NCI-H187 treated with DMSO at 0.1 percent for 48 hours (cell line): ENCODE measurements around the gene RWDD2A.
"Not testable (repeated sequence)": the region's sequence is repeated elsewhere in the genome, so short reads cannot be mapped to it uniquely, and the experiment has no call there.

ENCODE experiments used
- DNase-seq: peaks from one replicate; lab custom pipeline; 2025; lab: John Stamatoyannopoulos, UW

Gene RWDD2A

DNA sequence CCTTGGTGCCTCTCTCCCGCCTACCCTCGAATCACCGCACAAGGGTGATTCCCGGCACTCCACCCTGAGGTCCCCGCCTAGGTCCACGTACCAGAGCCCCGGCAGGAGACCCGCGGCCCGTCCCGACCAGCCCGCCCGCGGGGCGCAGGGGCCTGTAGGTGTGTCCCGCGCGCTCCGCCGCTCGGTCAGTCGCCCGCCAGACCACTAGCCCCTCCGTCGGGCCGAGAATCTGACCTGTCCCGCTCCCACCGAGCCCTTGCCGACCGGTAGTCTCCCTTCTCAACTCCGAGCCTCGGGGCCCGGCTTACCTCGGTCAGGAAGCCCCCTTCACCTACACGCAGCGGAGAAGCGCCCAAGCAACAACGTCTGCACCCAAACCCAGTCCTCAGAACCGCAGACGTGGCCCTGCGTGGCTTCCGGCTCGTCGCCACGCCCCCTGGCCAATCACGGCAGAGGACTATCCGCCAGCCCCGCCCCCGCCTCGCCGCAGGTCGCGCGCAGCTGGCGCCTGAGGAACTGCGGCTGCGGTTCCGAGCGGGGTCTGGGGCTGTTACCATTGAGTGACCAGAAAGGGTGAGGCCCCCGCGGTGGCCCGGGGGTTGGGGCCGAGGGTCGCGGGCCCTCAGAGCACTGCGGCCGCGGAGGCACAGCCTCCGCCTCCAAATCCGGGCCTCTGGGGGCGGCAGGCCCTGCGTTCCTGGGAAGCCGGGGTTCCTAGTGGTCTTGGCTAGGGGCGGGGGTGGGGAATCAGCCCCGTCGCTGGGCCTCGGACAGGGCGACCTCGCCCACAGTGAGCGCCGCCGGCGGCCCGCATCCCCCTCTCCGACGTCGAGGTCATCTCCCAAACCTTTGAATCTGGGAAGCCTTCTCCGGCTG, at the start of gene RWDD2A, which contains the start of gene PGM3:
RWDD2A (plus strand) TSS at position 487 of the 876 bp plus-strand sequence. CDS start 1,095 bp downstream, outside the sequence.
PGM3 (minus strand) TSS at position 395 of the 876 bp plus-strand sequence. CDS start 2,253 bp downstream, outside the sequence.
- peak; percentile 16 for DNase-seq

DNA sequence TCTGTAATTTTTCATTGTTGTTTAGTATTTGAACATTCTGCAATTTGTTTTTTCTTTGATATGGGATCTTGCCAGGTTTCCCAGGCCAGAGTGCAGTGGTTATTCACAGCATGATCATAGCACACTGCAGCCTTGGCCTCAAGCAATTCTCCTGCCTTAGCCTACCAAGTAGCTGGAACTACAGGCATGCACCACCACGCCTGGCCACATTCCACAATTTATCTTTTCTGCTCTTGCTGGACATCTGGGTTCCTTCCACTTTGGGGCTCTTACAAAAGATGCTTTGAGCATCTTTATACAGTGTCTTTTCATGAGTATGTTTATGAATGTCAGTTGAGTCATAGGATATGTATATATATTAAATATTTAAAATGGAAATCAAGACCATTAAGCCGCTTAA, 42.0 kb upstream of the RWDD2A start:
- no peak for DNase-seq

DNA sequence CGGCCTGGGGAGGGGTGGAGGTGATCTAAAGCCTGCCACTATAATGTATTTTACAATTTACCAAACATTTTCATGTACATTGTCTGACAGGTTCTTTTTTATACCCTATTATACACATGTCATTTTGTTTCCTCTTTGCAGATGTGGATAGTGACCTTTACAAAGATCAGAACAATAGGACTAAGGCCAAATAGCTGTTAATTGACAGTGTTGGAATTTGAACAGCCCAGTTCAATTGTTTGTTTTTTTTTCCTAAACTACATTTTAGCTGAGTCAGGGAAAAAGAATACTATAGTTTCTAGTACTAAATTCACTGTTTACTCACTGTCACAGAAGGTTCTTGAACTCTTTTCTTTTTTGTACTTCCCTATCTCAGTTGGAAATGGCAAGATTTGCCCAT, 40.2 kb upstream of the RWDD2A start:
- DNase-seq: no peak

DNA sequence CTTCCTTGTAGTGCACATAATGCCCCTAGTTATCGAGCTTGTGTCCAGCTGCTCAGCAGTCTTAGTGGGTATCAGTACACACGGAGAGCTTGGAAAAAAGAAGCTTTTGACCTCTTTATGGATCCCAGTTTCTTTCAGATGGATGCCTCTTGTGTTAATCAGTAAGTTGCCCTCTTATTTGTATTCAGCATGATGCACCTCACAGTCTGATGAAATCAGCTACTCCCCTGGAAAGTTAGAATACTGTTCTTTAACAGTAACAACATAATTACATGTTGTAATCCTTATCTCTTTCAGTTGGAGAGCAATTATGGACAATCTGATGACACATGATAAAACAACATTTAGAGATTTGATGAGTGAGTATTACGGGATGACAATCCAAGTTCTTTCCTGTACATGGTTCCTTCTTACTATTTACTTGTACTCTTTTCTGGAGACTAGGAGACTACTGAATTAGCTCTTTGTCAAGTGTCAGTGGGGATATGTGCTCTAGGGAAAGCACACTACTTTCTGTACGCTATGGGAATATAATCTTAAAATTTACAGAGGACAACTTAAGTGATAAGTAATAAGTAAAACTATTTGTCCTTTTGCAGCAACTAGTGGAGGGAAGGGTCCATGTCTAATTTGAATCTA, 39.2 kb upstream of the RWDD2A start:
- DNase-seq: no peak

DNA sequence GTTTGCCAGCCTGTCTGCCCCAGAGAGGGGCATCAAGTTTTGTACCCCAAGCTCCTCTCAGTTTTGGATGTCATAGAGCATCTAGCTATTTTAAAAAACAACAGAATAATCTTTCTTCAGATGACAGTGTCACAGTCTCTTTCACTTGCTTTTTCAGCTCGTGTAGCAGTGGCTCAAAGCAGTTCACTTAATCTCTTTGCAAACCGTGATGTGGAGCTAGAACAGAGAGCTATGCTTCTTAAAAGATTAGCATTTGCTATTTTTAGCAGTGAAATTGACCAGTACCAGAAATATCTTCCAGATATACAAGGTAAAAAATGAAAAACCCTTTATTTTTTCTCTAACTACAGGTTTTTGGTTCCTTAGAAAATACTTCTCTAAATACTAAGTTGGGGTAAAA, 37.4 kb upstream of the RWDD2A start:
- DNase-seq: no peak

DNA sequence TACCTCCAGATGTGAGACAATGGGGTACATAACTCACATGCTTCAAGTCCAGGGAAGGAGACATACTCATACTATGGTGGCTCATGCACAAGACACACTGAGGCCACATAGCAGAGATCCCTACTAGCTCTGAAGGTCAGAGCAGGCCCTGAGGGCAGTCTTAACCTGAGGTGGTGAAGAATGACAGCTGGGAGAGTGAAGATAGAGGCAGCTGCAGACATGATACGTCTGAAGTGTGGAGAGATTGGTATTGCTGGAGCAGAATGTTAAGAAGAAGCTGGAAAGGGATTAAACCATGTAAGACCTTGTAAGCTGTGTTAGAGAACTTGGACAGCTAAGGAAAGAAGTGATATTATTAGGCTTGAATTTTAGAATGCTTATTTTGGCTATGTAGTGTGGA, 33.0 kb upstream of the RWDD2A start:
- no peak for DNase-seq

DNA sequence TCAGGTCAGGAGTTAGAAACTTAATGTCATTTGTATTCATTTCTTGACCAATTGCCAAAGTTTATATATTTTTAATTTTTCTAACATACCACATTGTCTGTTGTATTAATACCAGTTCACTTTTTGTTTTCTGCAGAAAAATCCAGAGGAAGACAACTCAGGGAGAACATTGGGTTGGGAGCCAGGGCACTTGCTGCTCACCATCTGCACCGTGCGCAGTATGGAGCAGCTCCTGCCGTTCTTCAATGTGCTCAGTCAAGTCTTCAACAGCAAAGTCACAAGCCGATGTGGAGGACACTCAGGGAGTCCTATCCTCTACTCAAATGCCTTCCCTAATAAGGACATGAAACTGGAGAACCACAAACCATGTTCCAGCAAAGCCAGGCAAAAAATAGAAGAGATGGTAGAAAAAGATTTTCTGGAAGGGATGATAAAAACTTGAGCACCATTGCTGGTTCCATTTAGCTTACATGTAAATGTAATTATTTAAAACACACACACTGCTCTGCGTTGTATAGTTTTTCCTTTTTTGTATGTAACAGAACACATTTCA, 25.4 kb upstream of the RWDD2A start:
- no peak for DNase-seq

DNA sequence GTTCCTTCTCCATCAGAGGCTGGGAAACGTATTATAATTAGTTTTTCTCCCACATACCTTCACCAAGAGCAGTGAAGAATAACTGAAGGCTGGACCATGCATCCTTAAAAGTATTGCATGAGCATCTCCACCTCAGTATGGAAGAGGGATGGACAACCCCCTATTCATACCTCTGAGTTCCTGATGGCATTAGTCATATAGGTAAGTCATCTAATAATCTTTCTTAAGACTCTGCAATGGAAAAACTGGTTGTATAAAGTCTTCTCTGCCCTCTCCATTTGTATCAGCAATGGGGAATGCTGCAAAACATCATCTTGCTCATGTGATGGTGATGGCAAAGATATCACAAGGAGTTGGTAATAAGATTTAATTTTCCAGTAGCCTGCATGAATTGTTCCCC, 24.6 kb upstream of the RWDD2A start:
- DNase-seq: no peak

DNA sequence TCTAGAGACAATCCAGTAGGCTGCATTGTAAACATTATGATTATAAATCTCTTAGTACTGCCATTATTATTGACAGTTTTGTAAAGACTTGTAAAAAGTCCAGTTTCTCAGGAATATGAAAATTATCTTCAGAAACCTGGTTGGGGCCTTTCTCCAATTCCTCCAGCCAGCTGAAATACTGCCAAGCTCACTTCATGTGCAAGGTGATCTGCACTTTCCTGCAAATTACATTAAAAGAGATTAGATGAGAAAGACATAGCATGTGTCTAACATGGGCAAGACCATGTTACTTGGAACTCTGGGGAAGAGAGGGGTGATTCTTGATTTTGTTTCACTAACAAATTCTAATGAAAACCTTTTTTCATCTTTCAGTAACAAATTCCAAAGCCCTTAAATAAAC, 24.1 kb upstream of the RWDD2A start:
- no peak for DNase-seq

DNA sequence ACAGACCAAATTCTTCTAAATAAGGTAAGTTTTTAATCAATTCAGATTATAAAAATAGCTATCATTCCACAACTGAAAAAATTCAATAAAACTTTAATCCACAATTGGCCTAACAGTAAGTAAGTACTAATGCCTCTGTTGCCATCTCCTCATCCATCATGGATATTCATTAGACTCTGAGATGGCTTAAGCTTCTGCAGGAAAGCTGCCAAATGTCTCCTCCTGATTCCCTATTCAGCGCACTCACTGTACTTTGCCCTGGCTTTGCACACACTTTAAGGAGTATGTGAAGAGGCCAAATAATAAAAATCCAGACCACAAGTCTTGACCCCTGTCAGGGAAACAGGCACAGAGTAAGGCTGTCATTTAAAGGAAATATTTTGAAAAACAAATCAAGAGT, 23.6 kb upstream of the RWDD2A start:
- no peak for DNase-seq

DNA sequence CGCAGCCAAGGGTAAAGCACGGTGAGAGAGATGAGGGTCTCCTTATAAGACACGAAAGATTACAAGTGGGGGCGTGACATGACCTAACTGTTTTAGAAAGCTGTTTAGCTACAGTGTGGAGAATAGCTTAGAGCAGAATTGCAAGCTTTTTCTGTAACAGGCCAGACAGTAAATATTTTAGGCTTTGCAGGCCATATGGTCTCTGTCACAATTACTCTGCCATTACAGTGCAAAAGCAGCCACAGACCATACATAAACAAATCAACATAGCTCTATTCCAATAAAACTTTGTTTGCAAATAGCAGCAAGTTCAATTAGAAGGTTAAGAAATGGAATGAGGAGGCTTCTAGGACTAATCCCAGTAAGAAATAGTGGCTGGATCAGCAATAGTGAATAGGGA, 16.9 kb upstream of the RWDD2A start:
- DNase-seq: no peak

DNA sequence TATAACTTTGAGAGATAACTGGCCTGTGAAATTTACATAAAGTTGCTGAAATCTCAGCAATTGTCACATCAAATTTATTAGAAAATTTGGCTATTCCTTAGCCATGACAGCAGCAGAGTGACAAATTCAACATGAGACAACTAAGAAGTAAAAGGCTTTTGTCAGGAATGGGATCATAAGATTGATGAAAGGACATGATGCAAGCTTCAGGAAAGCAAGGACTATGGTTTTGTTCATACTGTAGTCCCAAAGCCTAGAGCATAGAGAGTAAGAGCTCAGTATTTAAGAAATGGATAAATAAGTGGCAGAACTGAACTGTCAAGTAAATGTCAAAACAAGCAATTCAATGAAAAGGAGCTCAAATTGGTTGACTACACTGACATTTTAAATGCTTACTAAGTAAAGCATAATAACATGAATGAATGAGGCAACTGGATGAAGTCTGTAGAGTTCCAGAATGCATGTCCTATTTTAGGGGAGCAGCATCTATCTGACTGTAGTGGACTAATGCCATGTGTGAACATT, 12.7 kb upstream of the RWDD2A start:
- DNase-seq: no peak

DNA sequence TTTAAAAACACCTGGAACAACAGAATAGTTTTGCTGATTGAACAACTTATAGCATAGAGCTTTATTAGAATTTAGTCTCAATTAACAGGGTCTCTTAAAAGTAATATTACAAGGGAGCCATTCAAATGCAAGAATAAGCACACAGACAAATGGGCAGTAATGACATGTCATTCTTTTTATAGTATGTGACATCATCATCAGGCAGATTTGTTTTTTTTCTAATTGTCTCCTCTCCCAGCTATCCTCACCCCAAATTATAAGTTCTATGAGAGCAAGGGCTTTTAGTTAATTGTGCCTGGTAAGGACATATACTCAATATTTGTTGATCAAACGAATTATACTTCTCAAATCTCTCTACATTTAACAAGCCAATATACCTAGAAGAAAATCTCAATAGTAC, 11.0 kb upstream of the RWDD2A start:
- no peak for DNase-seq

DNA sequence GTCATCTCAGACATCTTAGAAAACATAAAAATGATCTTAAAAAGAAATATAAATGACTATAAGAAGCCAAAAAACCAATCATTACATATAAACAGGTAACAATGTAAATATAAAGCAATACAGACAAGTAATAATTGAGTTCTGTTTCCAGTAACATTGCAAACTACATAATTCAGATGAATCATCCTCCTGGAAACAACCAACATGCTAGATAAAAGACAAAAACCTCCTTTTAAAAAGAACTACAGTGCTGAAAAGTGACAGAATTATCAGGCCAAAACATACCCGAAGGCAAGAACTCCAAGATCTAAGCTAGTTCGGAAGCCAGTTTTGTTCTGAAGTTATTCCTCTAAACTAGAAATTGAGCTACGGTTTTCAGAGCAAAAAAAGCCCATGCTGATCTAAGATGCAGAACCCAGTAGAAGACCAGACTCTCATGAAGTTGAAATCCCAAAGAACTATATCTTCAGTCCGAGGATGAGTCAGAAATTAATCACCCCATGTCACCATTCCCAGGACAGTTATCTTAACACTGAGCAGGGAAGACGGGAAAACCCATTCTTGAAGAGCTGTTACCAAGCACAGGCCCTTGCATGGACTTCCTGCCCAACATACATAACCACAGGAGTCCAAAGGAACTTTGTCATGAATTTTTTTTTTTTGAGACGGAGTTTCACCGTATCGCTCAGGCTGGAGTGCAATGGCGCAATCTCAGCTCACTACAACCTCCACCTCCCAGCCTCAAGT, 9.9 kb upstream of the RWDD2A start:
- DNase-seq: no peak

DNA sequence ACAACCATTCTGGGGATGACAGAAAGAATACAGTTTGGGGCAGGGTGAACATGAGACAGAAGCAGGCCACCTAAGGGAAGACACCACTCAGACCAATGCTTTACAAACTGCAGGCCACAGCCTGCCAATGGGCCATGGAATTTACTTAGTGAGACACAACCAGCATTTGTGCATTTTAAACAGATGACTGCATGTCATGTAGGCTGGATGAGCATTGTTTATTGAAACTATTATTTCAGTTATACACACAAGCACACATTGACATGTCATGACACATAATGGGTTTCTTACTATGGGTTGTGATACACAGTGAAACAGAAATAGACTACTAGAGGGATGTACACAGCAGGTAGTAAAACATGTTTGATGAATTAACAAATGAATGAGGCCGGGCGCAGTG, 8.1 kb upstream of the RWDD2A start:
- no peak for DNase-seq

DNA sequence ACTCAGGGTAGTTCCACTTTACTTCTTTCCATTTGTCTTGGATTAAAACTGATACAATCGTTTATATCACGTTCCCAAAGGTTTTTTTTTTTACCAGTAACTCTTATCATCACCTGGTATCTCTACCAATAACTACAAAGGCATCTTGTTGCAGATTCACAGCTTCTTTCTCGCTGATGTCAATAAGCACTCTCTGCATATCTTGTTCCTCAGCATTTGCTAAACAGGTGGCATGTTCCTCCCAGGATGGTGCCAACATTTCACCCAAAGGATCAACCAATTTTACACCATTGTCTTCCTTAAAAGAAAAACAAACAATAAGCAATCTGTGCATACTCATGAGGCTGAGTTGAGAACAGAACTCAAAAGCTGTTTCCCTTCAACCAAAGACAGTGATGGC, 4.7 kb upstream of the RWDD2A start:
- DNase-seq: no peak

DNA sequence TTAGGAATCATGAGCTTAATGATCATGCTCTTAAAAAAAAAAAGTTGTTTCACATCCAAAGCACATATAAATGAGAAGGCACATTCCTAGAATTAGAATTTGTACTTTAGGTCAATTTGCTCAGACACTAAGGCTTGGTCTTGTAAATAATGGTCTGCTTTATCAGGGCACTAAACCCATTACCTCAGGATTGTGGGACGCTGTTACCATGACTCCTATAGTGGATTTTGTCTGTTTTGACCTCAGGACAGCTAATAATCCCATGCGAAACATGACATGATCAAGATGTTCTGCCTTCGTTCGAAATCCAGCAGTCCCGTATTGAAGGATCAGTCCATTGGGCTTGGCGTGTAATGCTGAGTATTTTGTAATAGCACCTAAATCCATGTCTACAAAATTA, 2.5 kb upstream of the RWDD2A start:
- no peak for DNase-seq

DNA sequence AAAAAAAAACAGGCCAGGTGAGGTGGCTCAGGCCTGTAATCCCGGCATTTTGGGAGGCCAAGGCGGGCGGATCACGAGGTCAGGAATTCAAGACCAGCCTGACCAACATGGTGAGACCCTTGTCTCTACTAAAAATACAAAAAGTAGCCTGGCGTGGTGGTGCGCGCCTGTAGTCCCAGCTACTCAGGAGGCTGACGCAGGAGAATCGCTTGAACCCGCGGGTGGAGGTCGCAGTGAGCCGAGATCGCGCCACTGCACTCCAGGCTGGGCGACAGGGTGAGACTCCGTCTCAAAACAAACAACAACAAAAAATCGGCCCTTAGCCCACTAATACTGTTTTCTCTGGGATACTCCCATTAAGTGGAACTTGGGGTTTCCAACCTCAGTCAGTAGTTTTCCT, 1.2 kb upstream of the RWDD2A start:
- DNase-seq: not testable (repeated sequence)

DNA sequence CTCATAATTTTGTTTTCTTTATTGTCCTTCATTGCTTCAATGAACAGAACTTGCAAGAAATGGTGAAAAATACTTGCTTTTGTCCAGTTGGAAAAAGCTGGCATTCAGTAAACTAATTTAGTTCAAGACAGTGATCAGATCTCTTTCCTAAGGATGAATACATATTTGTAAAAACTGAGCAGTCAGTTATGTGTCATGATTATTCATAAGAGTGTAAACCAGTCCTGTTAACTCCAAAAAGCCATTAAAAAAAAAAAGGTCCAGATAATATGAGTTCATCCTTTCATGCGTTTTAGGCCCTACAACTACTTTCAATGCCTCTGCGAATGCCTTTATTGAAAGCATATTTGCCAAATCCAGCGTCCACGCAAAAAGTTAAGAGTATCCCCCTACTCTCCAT, 701 bp upstream of the RWDD2A start:
- DNase-seq: no peak

DNA sequence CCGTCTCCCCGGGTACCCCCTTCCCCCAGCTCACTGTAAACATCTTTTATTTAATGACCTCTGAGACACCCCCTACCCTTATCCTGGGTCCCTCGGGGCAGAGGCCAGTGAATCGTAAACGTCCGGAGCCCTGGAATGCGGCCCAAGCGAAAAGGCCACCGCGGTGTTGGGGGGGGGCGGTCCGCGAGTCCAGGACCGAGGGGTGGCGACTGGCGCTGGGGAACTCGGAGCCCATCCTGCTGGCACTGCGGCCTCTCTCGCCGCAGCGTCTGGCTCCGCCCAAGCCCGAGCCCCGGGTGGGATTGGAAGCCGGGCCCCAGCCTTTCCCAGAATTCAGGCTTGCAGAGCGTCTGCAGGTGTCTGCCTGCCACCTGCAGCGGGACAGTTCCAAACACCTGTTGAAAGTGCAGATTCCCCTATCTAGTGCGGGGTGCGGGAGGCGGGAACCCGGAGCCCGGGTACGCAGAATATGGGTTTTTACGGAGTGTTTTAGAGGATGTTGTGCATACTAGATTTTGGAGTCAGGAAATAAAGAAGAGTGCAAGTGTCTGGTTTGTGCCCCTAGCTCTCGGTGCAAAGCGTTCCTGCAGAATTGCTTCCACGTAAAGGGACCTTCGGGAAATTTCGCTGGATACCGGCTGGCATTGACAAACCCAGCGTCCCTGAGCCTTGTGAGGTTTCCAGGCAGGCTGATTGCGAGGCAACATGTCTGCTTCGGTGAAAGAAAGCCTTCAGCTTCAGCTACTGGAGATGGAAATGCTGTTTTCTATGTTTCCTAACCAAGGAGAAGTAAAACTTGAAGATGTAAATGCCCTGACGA, 800 bp downstream of the RWDD2A start:
- no peak for DNase-seq

DNA sequence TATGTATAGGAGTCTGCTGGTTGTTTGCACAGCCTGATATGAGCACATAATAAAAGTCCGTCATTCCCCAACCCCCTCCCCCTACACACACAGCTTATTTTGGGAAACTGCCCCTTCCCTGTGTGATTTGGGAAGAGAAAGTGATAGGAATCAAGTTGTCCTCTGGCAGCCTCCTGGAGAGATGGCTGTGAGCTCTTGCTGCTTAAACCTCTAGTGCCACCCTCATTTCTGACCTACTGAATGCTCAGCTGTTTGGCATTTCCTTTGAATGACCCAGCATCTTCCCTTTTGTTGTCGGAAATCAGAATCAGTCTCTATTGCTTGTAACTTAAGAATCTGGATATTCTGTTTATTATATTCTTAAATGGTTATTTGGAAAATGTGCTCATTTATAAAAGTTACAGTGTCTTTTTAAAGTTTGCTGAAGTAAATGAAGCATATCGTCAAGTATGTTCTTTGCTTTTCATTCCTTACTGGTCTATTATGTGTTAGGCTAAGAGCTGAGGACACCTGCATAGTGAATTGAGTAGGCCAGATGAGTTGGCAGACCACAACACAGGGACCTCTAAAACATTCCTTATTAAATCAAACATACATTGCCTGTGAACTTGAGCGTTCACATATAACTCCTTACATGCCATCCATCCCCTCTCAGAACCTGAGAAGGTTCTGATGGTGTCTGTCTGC, 5.5 kb downstream of the RWDD2A start:
- no peak for DNase-seq
